GM23338 (cell line): ENCODE measurements around the gene PRPF19. TPM values are rescaled to one million over a fixed set of nuclear protein-coding genes. Genes with fewer than 3 reads are reported as not detected.

Experiments
- ATAC-seq: fragments of 200-7000 bp; cut with Tn5 transposase; 3 replicates; pipeline ENCODE4 v1.9.1; 2020
- DNase-seq: peaks from one replicate; pipeline ENCODE4 v3.0.0-alpha.2; 2015; ENCODE audit warnings: low spot score
- H2AFZ ChIP-seq: fragments of 200-600 bp; sonication (generic); 2 replicates; pipeline ENCODE4 v1.8.0; 2016; ENCODE audit warnings: antibody characterized with exemption, mild to moderate bottlenecking, moderate library complexity
- H3F3A ChIP-seq: fragments of 200-600 bp; sonication (generic); replicated peaks from 2 replicates; pipeline ENCODE4 v1.8.0; 2017; ENCODE audit warnings: antibody characterized with exemption, mixed run types, low read depth
- H3K27ac ChIP-seq: fragments of 200-600 bp; sonication (generic); 2 replicates; pipeline ENCODE4 v1.6.1; 2016; ENCODE audit warnings: low read depth
- H3K27me3 ChIP-seq: fragments of 200-600 bp; sonication (generic); 2 replicates; pipeline ENCODE4 v1.8.0; 2016; ENCODE audit warnings: mild to moderate bottlenecking, mixed run types, moderate library complexity; ENCODE audit not compliant: insufficient read depth
- H3K36me3 ChIP-seq: fragments of 200-600 bp; sonication (generic); 2 replicates; pipeline ENCODE4 v1.8.0; 2016; ENCODE audit warnings: mild to moderate bottlenecking; ENCODE audit not compliant: insufficient read depth
- H3K4me1 ChIP-seq: fragments of 200-600 bp; sonication (generic); 2 replicates; pipeline ENCODE4 v1.8.0; 2016; ENCODE audit warnings: mild to moderate bottlenecking, moderate library complexity; ENCODE audit not compliant: insufficient read depth
- H3K4me2 ChIP-seq: fragments of 200-600 bp; sonication (generic); 2 replicates; pipeline ENCODE4 v1.7.1; 2017; ENCODE audit warnings: mixed run types
- H3K4me3 ChIP-seq: fragments of 200-600 bp; sonication (generic); 2 replicates; pipeline ENCODE4 v1.6.1; 2016; ENCODE audit warnings: mixed run types
- H3K79me2 ChIP-seq: fragments of 200-600 bp; sonication (generic); replicated peaks from 2 replicates; pipeline ENCODE4 v1.8.0; 2017; ENCODE audit warnings: mild to moderate bottlenecking; ENCODE audit not compliant: insufficient read depth
- H3K9me2 ChIP-seq: fragments of 200-600 bp; sonication (generic); 2 replicates; pipeline ENCODE4 v1.8.0; 2017; ENCODE audit not compliant: insufficient read depth
- H4K20me1 ChIP-seq: fragments of 200-600 bp; sonication (generic); replicated peaks from 2 replicates; pipeline ENCODE4 v1.8.0; 2017; ENCODE audit warnings: mild to moderate bottlenecking; ENCODE audit not compliant: insufficient read depth
- H3K27ac Mint-ChIP-seq: 2 replicates; pipeline ENCODE4 v1.8.0; 2020; ENCODE audit warnings: inconsistent platforms, mild to moderate bottlenecking, moderate library complexity, mixed read lengths
- H3K27me3 Mint-ChIP-seq: 3 replicates; pipeline ENCODE4 v1.8.0; 2022; ENCODE audit warnings: low read depth, mild to moderate bottlenecking, moderate library complexity, mixed read lengths, inconsistent platforms; ENCODE audit not compliant: insufficient read depth, poor library complexity
- H3K36me3 Mint-ChIP-seq: 3 replicates; pipeline ENCODE4 v1.8.0; 2021; ENCODE audit warnings: low read depth, mild to moderate bottlenecking, inconsistent platforms, moderate library complexity, mixed read lengths
- H3K4me1 Mint-ChIP-seq: 3 replicates; pipeline ENCODE4 v1.8.0; 2020; ENCODE audit warnings: mild to moderate bottlenecking, inconsistent platforms, mixed read lengths
- H3K4me3 Mint-ChIP-seq: 3 replicates; pipeline ENCODE4 v1.8.0; 2021; ENCODE audit warnings: moderate library complexity, mild to moderate bottlenecking, inconsistent platforms, mixed read lengths
- H3K9me3 Mint-ChIP-seq: 3 replicates; pipeline ENCODE4 v1.8.0; 2020; ENCODE audit warnings: moderate library complexity, mild to moderate bottlenecking, inconsistent platforms, mixed read lengths
- CREB1 ChIP-seq: fragments of 250-450 bp; sonication (Bioruptor Pico); IDR thresholded peaks from 2 replicates; pipeline ENCODE4 v1.5.0; 2020; ENCODE audit warnings: low read depth, mild to moderate bottlenecking, moderate library complexity
- EZH2 ChIP-seq: fragments of 200-600 bp; sonication (generic); IDR thresholded peaks from one replicate; pipeline ENCODE4 v1.8.0; 2017; ENCODE audit warnings: antibody characterized with exemption, mild to moderate bottlenecking, low read depth; ENCODE audit not compliant: unreplicated experiment
- EZH2phosphoT487 ChIP-seq: fragments of 200-600 bp; sonication (generic); IDR thresholded peaks from one replicate; pipeline ENCODE4 v1.8.1; 2018; ENCODE audit warnings: antibody characterized with exemption; ENCODE audit not compliant: unreplicated experiment
- JUNB ChIP-seq: IDR thresholded peaks from one replicate; pipeline ENCODE4 v1.6.1; 2016; ENCODE audit warnings: antibody characterized with exemption; ENCODE audit not compliant: unreplicated experiment
- NANOG ChIP-seq: IDR thresholded peaks from 2 replicates; pipeline ENCODE4 v1.6.1; 2016; ENCODE audit warnings: antibody characterized with exemption, borderline replicate concordance
- POLR2AphosphoS5 ChIP-seq: IDR thresholded peaks from 2 replicates; pipeline ENCODE4 v1.6.1; 2016; ENCODE audit warnings: antibody characterized with exemption, low read depth
- STAT1 ChIP-seq: IDR thresholded peaks from one replicate; pipeline ENCODE4 v1.6.1; 2016; ENCODE audit warnings: antibody characterized with exemption; ENCODE audit not compliant: unreplicated experiment
- ZNF114 ChIP-seq: fragments of 250-450 bp; sonication (Bioruptor Pico); IDR thresholded peaks from 2 replicates; pipeline ENCODE4 v1.5.0; 2020; ENCODE audit warnings: mild to moderate bottlenecking, moderate library complexity
- ZNF331 ChIP-seq: fragments of 250-450 bp; sonication (Bioruptor Pico); IDR thresholded peaks from 2 replicates; pipeline ENCODE4 v1.5.0; 2020; ENCODE audit warnings: low read depth, mild to moderate bottlenecking, moderate library complexity
- polyA plus RNA-seq: library from polyadenylated mRNA; unstranded; fragments of >200 nt; fragmentation: Nextera tagmentation; extraction: Ambion mirVana; gene quantifications from 2 replicates; pipeline ENCODE4 v1.2.1, GENCODE V29; 2016
- total RNA-seq: library from RNA; depleted of rRNA; stranded (reverse); fragments of >200 nt; shearing (Covaris generic); gene quantifications from 2 replicates; pipeline ENCODE4 v1.2.3, GENCODE V29; 2014
- TF ChIP-seq, protein P1 (sequence below): IDR thresholded peaks from 2 replicates; pipeline ENCODE4 v1.6.1; 2016; ENCODE audit warnings: antibody characterized with exemption
- TF ChIP-seq, protein P2 (sequence below): fragments of 250-450 bp; sonication (Bioruptor Pico); IDR thresholded peaks from 2 replicates; pipeline ENCODE4 v1.5.0; 2020; ENCODE audit warnings: mild to moderate bottlenecking, moderate library complexity
- TF ChIP-seq, protein P3 (sequence below): IDR thresholded peaks from one replicate; pipeline ENCODE4 v1.6.1; 2018; ENCODE audit warnings: antibody characterized with exemption; ENCODE audit not compliant: unreplicated experiment
- TF ChIP-seq, protein P4 (sequence below), 2 experiments: fragments of 200-600 bp in 1 of 2; sonication (generic) in 1 of 2; conservative IDR thresholded peaks; 2 replicates each; pipeline versions ENCODE4 v1.5.1 to v1.6.1; 2016 to 2017; ENCODE audit warnings: antibody characterized with exemption in 2 of 2, low read depth in 2 of 2, mild to moderate bottlenecking in 2 of 2, moderate library complexity in 1 of 2

The PRPF19 gene
- total and polyA plus RNA-seq, 2 experiments from 2014 or later = 153 to 161 TPM

DNA sequence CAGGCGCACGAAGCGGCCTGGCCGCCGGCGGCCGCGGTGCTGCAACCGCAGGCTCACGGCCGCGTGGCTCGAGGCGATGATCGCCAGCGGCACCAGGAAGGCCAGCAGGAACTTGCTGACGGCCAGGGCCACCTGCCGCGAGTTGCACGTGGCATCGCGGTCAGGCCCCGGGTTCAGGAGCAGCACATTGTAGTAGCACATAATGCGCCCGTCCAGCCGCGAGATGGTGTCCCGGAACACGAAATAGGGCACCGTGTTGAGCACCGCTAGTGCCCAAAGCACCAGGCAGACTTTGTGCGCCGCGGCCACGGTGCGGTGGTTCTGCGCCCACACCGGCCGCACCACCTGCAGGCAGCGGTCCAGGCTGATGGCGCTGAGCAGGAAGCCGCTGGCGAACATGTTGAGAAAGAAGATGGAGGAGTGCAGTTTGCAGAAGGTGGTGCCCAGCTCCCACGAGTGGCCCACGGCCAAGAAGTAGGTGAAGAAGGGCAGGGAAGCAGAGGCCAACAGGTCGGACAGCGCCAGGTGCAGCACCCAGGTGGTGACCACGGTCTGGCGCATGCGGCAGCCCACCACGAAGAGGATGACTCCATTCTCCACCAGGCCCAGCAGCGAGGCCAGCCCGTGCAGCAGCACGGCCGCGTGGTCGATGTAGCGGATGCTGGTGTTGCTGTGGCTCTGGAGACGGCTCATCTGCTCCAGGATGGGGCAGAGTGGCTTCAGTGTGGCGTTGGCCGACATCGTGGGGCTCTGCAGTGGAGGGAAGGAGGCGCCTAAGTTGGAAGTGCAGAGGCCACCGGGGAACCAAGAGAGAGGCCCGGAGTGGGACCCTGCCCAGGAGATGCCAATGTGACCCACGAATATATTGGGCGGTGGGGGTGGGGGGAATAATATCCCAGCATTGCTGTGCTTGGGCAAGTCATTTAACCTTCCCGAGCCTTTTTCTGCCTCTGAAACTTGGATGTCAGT lies 53.1 kb downstream of the PRPF19 start:
- no peak for ATAC-seq
- Mint-ChIP-seq H3K4me1 (peaks cover 15% of the 10 kb centered on the region), H3K4me3 (no peak overlapping the region)

More for the DNA sequence above, 53.1 kb downstream of the PRPF19 start:
- Mint-ChIP-seq H3K9me3 (no peaks in the 10 kb centered on the region; the same call in 2 of the 3 replicates), H3K27me3 (peaks cover 17% of the 10 kb centered on the region), H3K27ac (no peak overlapping the region), H3K36me3 (peaks cover 35% of the 10 kb centered on the region)
- Histone ChIP-seq H3K4me2 (peak overlapping the region; percentile 83; the same call in 1 of the 2 replicates), H3F3A (peaks cover 9% of the 10 kb centered on the region; the same call in 1 of the 2 replicates), H3K27ac (no peak overlapping the region), H3K9me2 (no peaks in the 10 kb centered on the region), H3K27me3 (peaks cover 23% of the 10 kb centered on the region), H4K20me1 (no peaks in the 10 kb centered on the region; the same call in 1 of the 2 replicates), H3K79me2 (no peaks in the 10 kb centered on the region), H2AFZ (peak overlapping the region; percentile 72), H3K4me3 (peak overlapping the region; percentile 54; the same call in 1 of the 2 replicates), H3K36me3 (no peaks in the 10 kb centered on the region; the same call in 1 of the 2 replicates), H3K4me1 (0 out of 2 replicates have a peak, but pooled peaks cover 5% of the 10 kb centered on the region)
- no peak for DNase-seq
- TF ChIP-seq ZNF114 (CRISPR knock-in tag) (no peak), JUNB (no peak), EZH2phosphoT487 (no peak), NANOG (no peak), ZNF331 (CRISPR knock-in tag) (no peak), STAT1 (no peak), POLR2AphosphoS5 (no peak), CREB1 (CRISPR knock-in tag) (no peak), EZH2 (no peak)
- TF ChIP-seq, protein P1, sequence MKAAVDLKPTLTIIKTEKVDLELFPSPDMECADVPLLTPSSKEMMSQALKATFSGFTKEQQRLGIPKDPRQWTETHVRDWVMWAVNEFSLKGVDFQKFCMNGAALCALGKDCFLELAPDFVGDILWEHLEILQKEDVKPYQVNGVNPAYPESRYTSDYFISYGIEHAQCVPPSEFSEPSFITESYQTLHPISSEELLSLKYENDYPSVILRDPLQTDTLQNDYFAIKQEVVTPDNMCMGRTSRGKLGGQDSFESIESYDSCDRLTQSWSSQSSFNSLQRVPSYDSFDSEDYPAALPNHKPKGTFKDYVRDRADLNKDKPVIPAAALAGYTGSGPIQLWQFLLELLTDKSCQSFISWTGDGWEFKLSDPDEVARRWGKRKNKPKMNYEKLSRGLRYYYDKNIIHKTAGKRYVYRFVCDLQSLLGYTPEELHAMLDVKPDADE = no peak
- TF ChIP-seq, protein P2, sequence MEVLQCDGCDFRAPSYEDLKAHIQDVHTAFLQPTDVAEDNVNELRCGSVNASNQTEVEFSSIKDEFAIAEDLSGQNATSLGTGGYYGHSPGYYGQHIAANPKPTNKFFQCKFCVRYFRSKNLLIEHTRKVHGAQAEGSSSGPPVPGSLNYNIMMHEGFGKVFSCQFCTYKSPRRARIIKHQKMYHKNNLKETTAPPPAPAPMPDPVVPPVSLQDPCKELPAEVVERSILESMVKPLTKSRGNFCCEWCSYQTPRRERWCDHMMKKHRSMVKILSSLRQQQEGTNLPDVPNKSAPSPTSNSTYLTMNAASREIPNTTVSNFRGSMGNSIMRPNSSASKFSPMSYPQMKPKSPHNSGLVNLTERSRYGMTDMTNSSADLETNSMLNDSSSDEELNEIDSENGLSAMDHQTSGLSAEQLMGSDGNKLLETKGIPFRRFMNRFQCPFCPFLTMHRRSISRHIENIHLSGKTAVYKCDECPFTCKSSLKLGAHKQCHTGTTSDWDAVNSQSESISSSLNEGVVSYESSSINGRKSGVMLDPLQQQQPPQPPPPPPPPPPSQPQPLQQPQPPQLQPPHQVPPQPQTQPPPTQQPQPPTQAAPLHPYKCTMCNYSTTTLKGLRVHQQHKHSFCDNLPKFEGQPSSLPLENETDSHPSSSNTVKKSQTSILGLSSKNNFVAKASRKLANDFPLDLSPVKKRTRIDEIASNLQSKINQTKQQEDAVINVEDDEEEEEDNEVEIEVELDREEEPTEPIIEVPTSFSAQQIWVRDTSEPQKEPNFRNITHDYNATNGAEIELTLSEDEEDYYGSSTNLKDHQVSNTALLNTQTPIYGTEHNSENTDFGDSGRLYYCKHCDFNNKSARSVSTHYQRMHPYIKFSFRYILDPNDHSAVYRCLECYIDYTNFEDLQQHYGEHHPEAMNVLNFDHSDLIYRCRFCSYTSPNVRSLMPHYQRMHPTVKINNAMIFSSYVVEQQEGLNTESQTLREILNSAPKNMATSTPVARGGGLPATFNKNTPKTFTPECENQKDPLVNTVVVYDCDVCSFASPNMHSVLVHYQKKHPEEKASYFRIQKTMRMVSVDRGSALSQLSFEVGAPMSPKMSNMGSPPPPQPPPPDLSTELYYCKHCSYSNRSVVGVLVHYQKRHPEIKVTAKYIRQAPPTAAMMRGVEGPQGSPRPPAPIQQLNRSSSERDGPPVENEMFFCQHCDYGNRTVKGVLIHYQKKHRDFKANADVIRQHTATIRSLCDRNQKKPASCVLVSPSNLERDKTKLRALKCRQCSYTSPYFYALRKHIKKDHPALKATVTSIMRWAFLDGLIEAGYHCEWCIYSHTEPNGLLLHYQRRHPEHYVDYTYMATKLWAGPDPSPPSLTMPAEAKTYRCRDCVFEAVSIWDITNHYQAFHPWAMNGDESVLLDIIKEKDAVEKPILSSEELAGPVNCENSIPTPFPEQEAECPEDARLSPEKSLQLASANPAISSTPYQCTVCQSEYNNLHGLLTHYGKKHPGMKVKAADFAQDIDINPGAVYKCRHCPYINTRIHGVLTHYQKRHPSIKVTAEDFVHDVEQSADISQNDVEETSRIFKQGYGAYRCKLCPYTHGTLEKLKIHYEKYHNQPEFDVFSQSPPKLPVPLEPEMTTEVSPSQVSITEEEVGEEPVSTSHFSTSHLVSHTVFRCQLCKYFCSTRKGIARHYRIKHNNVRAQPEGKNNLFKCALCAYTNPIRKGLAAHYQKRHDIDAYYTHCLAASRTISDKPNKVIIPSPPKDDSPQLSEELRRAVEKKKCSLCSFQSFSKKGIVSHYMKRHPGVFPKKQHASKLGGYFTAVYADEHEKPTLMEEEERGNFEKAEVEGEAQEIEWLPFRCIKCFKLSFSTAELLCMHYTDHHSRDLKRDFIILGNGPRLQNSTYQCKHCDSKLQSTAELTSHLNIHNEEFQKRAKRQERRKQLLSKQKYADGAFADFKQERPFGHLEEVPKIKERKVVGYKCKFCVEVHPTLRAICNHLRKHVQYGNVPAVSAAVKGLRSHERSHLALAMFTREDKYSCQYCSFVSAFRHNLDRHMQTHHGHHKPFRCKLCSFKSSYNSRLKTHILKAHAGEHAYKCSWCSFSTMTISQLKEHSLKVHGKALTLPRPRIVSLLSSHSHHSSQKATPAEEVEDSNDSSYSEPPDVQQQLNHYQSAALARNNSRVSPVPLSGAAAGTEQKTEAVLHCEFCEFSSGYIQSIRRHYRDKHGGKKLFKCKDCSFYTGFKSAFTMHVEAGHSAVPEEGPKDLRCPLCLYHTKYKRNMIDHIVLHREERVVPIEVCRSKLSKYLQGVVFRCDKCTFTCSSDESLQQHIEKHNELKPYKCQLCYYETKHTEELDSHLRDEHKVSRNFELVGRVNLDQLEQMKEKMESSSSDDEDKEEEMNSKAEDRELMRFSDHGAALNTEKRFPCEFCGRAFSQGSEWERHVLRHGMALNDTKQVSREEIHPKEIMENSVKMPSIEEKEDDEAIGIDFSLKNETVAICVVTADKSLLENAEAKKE (CRISPR knock-in tag) = no peak
- TF ChIP-seq, protein P3, sequence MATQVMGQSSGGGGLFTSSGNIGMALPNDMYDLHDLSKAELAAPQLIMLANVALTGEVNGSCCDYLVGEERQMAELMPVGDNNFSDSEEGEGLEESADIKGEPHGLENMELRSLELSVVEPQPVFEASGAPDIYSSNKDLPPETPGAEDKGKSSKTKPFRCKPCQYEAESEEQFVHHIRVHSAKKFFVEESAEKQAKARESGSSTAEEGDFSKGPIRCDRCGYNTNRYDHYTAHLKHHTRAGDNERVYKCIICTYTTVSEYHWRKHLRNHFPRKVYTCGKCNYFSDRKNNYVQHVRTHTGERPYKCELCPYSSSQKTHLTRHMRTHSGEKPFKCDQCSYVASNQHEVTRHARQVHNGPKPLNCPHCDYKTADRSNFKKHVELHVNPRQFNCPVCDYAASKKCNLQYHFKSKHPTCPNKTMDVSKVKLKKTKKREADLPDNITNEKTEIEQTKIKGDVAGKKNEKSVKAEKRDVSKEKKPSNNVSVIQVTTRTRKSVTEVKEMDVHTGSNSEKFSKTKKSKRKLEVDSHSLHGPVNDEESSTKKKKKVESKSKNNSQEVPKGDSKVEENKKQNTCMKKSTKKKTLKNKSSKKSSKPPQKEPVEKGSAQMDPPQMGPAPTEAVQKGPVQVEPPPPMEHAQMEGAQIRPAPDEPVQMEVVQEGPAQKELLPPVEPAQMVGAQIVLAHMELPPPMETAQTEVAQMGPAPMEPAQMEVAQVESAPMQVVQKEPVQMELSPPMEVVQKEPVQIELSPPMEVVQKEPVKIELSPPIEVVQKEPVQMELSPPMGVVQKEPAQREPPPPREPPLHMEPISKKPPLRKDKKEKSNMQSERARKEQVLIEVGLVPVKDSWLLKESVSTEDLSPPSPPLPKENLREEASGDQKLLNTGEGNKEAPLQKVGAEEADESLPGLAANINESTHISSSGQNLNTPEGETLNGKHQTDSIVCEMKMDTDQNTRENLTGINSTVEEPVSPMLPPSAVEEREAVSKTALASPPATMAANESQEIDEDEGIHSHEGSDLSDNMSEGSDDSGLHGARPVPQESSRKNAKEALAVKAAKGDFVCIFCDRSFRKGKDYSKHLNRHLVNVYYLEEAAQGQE = no peak
- TF ChIP-seq, protein P4, sequence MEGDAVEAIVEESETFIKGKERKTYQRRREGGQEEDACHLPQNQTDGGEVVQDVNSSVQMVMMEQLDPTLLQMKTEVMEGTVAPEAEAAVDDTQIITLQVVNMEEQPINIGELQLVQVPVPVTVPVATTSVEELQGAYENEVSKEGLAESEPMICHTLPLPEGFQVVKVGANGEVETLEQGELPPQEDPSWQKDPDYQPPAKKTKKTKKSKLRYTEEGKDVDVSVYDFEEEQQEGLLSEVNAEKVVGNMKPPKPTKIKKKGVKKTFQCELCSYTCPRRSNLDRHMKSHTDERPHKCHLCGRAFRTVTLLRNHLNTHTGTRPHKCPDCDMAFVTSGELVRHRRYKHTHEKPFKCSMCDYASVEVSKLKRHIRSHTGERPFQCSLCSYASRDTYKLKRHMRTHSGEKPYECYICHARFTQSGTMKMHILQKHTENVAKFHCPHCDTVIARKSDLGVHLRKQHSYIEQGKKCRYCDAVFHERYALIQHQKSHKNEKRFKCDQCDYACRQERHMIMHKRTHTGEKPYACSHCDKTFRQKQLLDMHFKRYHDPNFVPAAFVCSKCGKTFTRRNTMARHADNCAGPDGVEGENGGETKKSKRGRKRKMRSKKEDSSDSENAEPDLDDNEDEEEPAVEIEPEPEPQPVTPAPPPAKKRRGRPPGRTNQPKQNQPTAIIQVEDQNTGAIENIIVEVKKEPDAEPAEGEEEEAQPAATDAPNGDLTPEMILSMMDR (conservative IDR thresholded peaks at IDR 0.05; ENCODE audit: low read depth in 2 of 2) = no peak
